Raji (cell line): ENCODE data around the gene SEMA5A.

Experiments
- POLR2A ChIP-seq: IDR thresholded peaks from 2 replicates; pipeline ENCODE4 v1.6.1; 2011; ENCODE audit warnings: low read depth, low read length, control low read depth; ENCODE audit not compliant: insufficient read depth

The SEMA5A gene

GRCh38 chr5:9558319-9558965 lies 12.6 kb upstream of the SEMA5A start:
- no peak for TF ChIP-seq POLR2A

- no peak for TF ChIP-seq POLR2A
Measured at GRCh38 chr5:9557696-9558095, 11.8 kb upstream of the SEMA5A start.

- no peak for TF ChIP-seq POLR2A
Measured at GRCh38 chr5:9555961-9556360, 10.1 kb upstream of the SEMA5A start.

- no peak for TF ChIP-seq POLR2A
Measured at GRCh38 chr5:9554122-9554521, 8.2 kb upstream of the SEMA5A start.

GRCh38 chr5:9553561-9553960 lies 7.7 kb upstream of the SEMA5A start:
- no peak for TF ChIP-seq POLR2A

GRCh38 chr5:9551567-9552537 lies 6.0 kb upstream of the SEMA5A start:
- no peak for TF ChIP-seq POLR2A

- TF ChIP-seq POLR2A: no peak
Measured at GRCh38 chr5:9549941-9550340, 4.1 kb upstream of the SEMA5A start.

- no peak for TF ChIP-seq POLR2A
Measured at GRCh38 chr5:9547122-9547947, 1.5 kb upstream of the SEMA5A start.

- TF ChIP-seq POLR2A: no peak
Measured at GRCh38 chr5:9545136-9545991, 511 bp downstream of the SEMA5A start.

GRCh38 chr5:9544502-9545135 lies 1.3 kb downstream of the SEMA5A start:
- no peak for TF ChIP-seq POLR2A

GRCh38 chr5:9544056-9544455 lies 1.8 kb downstream of the SEMA5A start:
- TF ChIP-seq POLR2A: no peak

- no peak for TF ChIP-seq POLR2A
Measured at GRCh38 chr5:9543311-9543920, 2.5 kb downstream of the SEMA5A start.

GRCh38 chr5:9540791-9541190 lies 5.1 kb downstream of the SEMA5A start:
- TF ChIP-seq POLR2A: no peak

- TF ChIP-seq POLR2A: no peak
Measured at GRCh38 chr5:9538504-9538903, 7.4 kb downstream of the SEMA5A start.
